ENCODE data around the gene RDX.

Gene RDX

GRCh38 chr11:110169738-110170137 lies 126.7 kb downstream of the RDX start:
- no peak for DNase-seq (ENCODE audit: low spot score)

- no peak for DNase-seq (ENCODE audit: low spot score)
Measured at GRCh38 chr11:110168033-110168803, 128.2 kb downstream of the RDX start.

GRCh38 chr11:110165039-110165925 lies 131.1 kb downstream of the RDX start:
- DNase-seq (ENCODE audit: low spot score) = no peak

- DNase-seq (ENCODE audit: low spot score) = no peak
Measured at GRCh38 chr11:110162216-110162615, 134.2 kb downstream of the RDX start.

GRCh38 chr11:110161061-110161460 lies 135.4 kb downstream of the RDX start:
- DNase-seq (ENCODE audit: low spot score) = no peak

GRCh38 chr11:110160437-110160836 lies 136.0 kb downstream of the RDX start:
- no peak for DNase-seq (ENCODE audit: low spot score)

GRCh38 chr11:110160016-110160415 lies 136.4 kb downstream of the RDX start:
- DNase-seq (ENCODE audit: low spot score) = no peak

- no peak for DNase-seq (ENCODE audit: low spot score)
Measured at GRCh38 chr11:110159476-110159875, 136.9 kb downstream of the RDX start.

GRCh38 chr11:110158317-110159200 lies 137.9 kb downstream of the RDX start:
- DNase-seq (ENCODE audit: low spot score) = no peak

GRCh38 chr11:110156503-110156902 lies 139.9 kb downstream of the RDX start:
- DNase-seq (ENCODE audit: low spot score) = no peak

GRCh38 chr11:110153474-110153873 lies 142.9 kb downstream of the RDX start:
- DNase-seq (ENCODE audit: low spot score) = no peak

GRCh38 chr11:110152199-110152598 lies 144.2 kb downstream of the RDX start:
- no peak for DNase-seq (ENCODE audit: low spot score)

- no peak for DNase-seq (ENCODE audit: low spot score)
Measured at GRCh38 chr11:110148775-110149744, 147.4 kb downstream of the RDX start.

GRCh38 chr11:110147962-110148709 lies 148.3 kb downstream of the RDX start:
- DNase-seq (ENCODE audit: low spot score) = no peak

- no peak for DNase-seq (ENCODE audit: low spot score)
Measured at GRCh38 chr11:110141812-110142211, 154.6 kb downstream of the RDX start.

- DNase-seq (ENCODE audit: low spot score) = peak; percentile 70
Measured at GRCh38 chr11:110134110-110134509, 162.3 kb downstream of the RDX start.

GRCh38 chr11:110133160-110133559 lies 163.3 kb downstream of the RDX start:
- DNase-seq (ENCODE audit: low spot score) = no peak

- DNase-seq (ENCODE audit: low spot score) = peak; percentile 29
Measured at GRCh38 chr11:110131386-110132123, 164.9 kb downstream of the RDX start.

- peak; percentile 77 for DNase-seq (ENCODE audit: low spot score)
Measured at GRCh38 chr11:110130642-110131238, 165.7 kb downstream of the RDX start.

All from pons (tissue), 1 donor.